NCI-H460 (cell line): ENCODE results near the gene S1PR5. TPM values are rescaled to one million over a fixed set of nuclear protein-coding genes. Genes with fewer than 3 reads are reported as not detected.
"Not testable (repeated sequence)": the region's sequence is repeated elsewhere in the genome, so short reads cannot be mapped to it uniquely, and the experiment has no call there.

ENCODE experiments used
- DNase-seq: peaks from one replicate; pipeline ENCODE4 v3.0.0-alpha.2; 2016; ENCODE audit warnings: low read depth; ENCODE audit errors: extremely low read depth
- polyA plus RNA-seq: library from polyadenylated mRNA; depleted of rRNA; stranded (reverse); fragments of >200 nt; gene quantifications from 2 replicates; pipeline ENCODE4 v1.2.3, GENCODE V29; 2014; cell fraction: nucleus; rRNA removed
- total RNA-seq: library from RNA; depleted of rRNA; stranded (reverse); fragments of >200 nt; shearing (Covaris generic); gene quantifications from 2 replicates; pipeline ENCODE4 v1.2.3, GENCODE V29; 2014; rRNA removed

S1PR5 gene, protein sequence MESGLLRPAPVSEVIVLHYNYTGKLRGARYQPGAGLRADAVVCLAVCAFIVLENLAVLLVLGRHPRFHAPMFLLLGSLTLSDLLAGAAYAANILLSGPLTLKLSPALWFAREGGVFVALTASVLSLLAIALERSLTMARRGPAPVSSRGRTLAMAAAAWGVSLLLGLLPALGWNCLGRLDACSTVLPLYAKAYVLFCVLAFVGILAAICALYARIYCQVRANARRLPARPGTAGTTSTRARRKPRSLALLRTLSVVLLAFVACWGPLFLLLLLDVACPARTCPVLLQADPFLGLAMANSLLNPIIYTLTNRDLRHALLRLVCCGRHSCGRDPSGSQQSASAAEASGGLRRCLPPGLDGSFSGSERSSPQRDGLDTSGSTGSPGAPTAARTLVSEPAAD
- total RNA-seq, result 1.0 and 1.6 TPM in 2 replicates
- polyA plus RNA-seq, result 5.0 and 7.0 TPM in 2 replicates

DNA sequence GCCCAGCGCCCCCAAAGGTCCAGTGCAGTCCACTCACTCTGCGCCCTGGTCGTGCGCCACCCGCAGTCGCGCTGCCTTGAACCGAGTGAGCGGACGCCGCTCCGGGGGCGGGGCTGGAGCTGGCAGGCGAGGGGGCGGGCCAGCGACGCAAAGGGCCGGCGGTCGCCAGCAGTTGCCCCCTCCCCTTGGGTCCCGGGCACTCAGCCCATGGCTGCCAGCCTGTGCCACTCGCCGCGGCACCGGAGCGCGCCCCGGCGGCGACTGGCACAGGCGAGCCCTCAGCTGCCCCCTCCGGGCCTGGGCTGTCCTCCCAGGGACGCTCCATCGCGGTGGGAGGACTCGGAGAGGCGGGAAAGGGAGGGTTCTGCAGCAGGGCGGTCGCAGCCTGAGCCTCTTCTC is at the start of gene S1PR5:
Gene S1PR5, minus strand, starts transcription at position 87 of the 399 bp plus-strand sequence. CDS start 2,436 bp downstream, outside the sequence.
- DNase-seq, result no peak

DNA sequence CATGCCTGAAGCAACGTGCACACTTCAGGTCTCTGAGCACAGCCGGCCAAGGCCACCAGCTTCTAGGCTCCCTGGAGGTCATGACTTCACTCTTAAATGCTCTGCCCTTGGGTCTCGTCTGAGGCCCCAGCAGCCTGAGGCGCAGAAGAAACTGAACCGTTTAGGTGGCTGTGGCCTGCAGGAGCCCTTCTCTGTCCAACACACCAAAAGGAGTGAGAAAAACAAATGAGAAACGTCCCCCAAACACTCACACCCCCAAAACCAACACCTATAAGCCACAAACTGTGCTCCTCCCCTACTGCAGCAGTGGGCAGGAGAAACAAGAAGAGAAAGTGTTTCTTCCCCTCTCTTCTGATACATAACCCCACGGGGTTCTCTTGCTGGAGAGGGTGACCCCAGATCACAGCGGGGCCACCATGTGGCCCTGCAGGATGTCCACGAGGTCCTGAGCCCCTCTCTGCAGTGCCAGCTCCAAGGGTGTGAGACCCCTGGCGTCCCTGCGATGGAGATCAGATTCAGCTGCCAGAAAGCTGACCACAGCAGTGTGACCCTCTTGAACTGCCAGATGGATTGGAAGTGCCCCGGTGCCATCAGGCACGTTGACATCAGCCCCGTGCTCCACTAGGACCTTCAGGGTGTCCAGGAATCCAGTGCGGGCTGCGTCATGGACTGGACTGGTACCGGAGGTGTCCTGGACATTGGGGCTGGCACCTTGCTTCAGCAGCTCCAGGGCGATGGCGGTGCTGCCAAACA is 49.6 kb upstream of the S1PR5 start:
- no peak for DNase-seq

DNA sequence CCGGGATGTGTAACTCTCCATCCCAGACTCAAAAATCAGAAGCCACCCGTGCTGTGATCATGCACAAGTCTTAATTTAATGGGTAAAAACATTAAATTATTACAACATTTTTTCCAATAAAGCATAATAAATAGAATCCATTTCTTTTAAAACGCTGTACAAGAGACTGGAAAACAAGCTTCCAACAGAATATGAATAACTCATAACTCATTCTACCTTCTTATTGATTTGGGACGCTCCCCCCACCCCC is 49.1 kb upstream of the S1PR5 start:
- no peak for DNase-seq

DNA sequence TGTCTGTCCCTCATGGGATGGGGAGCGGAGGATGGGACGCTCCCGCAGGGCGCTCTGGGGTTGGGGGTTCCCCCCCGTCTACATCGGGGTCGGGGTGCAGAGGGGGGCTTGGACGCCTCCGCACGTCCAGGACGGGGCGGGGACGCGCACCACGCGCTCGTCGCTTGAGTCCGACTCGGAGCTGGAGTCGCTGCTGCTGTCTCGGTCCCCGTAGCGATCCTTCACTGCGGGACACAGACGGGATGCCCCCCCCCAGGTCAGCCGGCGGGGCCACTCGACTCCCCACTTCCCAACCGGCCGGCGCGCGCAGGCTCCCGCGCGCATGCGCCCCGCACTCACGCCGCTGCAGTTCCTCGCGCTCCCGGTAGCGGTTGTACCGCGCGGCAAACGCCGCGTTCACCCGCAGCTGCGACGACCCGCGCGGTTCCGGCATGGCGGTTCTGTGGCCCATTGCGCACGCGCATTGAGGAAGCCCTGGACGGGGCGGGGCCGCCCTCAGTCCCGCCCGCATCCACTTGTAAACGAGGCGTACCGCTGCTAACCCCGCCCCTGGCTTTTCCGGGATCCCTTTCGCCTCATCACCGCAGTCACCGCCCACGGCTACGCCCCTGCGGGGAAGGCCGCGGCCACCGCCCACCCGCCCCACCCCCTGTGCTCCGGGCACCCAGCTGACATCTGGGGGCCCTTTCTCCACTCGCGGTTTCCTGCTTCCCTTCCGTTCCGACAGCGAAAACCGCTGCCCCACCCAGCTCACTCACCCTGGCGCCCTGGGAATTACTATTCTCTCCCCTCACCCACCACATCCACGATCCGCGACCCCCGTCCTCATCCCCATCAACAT is 48.5 kb upstream of the S1PR5 start, which contains the start of gene KRI1:
Gene KRI1, minus strand, starts transcription at position 444 of the 841 bp plus-strand sequence. Its CDS starts 11 bp downstream, at position 433.
- peak; percentile 94 for DNase-seq

DNA sequence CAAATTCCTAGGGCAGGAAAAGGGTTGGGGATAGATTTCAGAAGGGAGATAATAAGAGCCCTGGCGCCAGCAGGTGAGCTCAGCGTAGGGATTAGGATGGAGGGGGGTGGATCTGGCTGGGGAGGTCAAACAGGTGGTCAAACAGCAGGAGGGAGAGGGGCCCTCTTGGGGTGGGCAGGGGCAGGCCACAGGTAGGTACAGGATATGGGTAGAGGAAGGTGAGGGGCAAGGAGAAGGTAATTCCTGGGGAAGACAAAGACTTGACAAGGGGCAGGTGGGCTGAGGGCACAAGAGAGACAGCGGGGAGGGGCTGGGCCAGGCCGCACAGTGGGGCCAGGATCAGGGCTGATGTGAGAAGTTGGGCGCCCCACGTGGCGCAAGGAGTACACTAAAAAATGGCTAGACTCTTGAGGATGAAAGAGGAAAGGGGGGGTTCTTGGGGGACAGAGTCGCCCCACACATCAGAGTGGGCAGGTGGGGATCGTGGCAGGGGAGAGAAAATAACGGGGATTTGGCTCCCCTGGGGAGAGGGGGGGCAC is 47.9 kb upstream of the S1PR5 start:
- DNase-seq, result no peak

DNA sequence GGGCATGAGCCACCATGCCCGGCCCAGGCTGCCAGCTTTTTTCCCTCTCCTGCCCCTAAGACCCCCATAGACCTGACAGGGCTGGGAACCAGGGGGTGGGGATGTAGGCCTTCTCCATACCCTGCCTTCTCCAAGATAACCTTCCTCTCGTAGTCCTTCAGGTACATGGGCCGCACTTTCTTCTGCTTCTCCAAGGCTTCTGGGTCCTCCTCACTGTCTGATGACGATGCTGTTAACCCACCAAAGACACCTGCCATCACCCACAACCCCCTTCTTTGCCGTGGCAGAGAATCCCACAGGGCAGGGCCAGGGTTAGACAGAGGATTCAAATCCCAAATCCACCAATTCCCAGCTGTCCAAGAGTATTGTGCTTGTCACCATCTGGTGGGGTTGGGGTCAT is 45.4 kb upstream of the S1PR5 start:
- DNase-seq, result no peak

DNA sequence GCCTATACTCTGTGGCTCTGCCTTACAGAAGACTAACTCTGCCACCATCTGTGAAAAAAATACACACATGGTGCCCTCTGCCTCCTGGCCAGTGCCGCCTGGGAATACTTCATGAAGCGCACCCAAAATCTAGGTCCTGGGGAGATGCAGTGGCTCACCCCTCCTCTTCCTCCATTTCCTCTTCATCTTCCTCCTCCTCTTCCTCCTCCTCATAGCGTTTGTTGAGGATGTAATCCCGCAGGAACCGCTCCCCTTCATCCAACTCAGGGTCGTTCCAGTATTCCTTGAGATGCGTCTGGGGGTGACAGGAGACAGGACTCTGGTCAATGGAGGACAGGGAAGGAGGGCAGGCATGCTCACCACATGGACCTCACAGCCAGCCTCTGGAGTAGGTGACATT is 42.9 kb upstream of the S1PR5 start:
- DNase-seq, result no peak

DNA sequence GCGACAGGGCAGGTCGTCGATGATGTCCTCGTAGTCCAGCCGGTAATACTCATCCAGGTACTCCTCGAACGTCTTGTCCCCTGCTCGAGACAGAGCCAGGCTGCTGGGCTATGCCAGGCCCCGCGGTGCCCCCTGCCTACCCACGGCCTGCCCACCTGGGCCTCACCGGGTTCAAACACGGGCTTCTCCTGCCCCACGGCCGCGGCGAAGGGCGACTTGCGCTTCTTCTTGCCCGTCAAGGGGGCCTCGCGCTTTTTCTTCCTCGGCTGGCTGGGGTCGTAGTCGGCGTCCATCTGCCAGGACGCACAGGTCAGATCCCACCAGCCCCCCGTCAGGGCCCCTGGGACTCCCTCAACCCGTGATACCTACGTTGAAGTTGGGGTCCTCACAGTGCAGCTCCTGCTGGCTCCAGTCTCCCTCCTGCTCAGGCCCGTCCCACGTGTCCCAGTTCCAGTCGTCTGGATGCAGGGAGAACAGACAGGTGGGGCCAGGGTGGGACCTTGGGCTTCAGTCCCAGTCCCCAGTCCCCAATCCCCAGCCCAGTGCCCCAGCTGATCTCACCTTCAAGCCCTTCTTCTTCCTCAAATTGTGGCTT is 40.5 kb upstream of the S1PR5 start:
- no peak for DNase-seq

DNA sequence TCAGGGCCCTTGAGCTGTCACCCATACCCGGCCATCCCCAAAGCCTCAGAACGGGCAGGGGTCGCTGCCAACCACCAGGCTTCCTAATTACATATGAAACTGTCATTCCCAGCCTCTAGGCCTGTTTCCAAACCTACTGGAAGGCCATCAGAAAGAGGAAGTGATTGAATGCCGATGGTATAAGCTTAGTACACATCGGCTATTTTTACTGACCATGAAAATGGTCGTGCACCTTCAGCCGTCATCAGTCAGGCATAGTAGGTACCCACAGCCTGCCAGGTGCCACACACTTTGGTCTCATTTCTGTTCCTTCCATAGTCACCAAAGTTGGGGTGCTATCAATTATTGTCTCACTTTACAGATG is 38.3 kb upstream of the S1PR5 start:
- DNase-seq, result no peak

DNA sequence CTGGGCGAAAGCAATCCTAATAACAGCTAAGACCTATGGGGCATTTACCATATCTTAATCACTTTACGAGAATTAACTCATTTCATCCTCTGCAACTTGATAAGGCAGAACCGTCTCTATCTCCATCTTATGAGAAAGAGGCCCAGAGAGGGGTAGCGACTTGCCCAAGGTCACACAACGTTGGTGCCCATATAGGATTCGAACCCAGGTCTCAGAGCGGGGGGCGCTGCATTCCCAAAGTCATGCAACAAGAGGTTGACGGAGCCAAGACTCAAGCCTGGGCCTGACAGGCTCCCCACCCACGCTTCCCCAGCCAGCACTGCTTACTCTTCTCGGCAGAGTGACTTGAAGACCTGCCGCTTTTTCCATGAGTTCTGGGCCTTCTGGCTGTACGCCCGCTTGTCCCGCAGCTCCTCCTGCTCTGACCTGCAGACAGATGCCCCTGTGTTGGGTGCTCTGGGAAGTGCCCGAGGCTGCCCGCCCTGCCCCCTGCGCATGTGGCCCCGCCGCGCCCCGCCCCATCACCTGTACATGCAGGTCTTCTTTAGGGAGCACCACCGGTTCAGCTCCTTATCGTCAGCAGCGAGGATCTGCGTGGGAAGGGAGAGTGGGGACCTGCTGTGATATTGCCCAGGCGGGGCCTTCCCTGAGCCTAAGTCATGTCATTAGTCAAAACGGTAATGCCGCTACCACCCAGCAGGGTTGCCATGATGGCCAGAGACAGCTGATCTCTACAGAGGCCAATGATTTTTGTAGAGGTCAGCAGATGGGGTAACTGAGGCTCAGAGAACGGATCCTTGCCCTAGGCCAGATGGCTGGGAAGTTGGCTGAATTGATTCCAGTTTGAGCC is 37.7 kb upstream of the S1PR5 start:
- DNase-seq, result no peak

DNA sequence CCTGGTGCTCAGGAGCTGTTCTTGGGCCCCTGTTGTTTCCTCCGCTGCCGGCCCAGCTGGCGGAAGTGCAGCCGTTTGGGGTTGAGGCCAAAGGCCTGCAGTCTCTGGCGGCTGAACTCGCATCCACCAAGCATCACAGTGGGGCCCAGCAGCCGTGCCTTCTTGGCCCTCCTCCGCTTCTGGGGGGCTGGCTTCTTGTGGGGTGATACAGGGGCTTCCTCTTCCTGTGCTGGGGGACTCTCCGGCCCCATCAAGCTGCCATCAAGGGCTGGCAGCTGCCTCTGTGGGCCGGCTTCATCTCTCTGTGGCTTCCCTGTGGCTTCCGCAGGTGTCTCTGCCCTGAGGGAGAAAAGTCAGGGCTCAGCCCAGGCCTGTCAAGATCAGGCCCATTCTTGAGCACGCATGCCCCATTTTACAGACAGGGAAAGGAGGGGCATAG is 36.7 kb upstream of the S1PR5 start:
- no peak for DNase-seq

DNA sequence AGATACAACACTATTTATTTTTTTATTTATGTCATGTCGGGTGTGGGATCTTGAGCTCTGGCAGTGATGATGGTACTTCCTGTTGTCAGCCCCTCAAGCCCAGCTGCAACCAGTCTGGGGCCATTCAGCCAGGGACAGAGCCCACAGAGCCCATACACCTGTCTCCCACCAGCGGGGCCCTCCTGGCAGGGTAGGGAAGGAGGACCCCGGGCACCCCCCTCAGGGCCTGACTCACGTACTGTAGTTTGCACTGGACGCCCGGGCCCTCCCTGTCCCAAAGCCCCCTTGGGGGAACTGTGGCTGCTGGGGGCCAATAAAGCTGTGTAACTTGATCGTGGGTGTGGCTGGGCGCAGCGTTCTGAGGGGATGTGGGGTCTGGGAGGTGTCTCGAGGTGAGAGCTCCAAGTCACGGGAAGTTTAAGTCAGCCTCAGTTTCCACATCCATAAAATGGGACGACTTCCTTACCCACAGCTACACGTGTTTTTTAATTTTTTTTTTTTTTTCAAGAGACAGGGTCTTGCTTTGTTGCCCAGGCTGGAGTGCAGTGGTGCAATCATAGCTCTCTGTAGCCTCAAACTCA is 35.9 kb upstream of the S1PR5 start:
- DNase-seq, result no peak

DNA sequence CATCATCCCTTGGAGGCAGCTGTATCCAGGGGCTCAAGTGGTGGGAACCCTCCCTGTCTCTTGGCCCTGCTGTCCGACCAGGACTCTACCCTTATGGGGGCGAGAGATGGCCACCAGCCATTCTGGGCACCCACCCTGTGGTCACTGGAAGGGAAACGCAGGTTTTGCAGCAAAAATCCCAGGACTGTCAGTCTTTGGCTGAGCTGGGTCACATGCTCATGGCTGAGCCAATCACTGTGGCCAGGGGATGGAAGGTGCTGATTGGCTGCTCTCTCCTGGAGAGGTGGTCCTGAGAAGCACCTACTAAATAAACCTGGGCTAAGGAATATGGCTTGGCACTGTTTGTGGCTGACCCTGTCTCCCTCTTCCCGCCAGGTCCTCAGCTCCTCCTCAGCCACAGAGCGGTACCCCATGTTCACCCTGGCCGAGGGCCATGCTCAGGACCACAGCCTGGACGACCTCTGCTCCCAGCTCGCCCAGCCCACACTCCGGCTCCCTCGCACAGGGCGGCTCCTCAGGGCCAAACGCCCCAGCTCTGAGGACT is 35.3 kb upstream of the S1PR5 start:
- no peak for DNase-seq

DNA sequence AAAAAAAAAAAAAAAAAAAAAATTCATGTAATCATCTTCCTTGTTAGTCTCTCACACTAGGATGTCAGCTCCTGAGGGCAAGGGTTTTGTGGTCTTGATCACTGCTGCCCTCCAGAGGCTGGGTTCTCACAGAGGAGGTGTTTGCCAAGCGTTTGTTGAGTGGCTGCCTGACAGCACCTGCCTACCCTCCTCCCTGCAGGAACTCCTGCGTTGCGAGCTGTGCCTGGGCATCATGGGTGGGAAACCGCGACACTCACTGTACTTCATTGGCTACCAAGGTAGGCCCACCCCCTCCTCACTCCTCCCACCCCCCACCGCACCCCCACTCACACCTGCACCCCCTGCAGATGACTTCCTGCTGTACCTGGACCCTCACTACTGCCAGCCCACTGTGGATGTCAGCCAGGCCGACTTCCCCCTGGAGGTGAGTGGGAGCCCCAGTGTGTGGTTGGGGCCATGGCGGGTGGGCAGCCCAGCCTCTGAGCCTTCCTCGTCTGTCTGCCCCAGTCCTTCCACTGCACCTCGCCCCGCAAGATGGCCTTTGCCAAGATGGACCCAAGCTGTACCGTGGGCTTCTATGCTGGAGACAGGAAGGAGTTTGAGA is 34.6 kb upstream of the S1PR5 start:
- no peak for DNase-seq

DNA sequence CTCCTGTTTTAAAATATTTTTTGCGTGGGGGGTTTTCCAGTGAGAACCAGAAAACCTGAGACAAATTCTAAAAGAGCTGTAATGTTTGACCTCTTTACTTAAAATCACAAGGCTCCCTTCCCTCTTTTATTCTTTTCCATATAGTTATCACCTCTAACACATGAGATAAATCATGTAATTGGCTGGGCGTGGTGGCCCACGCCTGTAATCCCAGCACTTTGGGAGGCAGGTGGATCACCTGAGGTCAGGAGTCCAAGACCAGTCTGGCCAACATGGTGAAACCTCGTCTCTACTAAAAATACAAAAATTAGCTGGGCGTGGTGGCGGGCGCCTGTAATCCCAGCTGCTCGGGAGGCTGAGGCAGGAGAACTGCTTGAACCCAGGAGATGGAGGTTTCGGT is 33.8 kb upstream of the S1PR5 start:
- DNase-seq, result not testable (repeated sequence)

DNA sequence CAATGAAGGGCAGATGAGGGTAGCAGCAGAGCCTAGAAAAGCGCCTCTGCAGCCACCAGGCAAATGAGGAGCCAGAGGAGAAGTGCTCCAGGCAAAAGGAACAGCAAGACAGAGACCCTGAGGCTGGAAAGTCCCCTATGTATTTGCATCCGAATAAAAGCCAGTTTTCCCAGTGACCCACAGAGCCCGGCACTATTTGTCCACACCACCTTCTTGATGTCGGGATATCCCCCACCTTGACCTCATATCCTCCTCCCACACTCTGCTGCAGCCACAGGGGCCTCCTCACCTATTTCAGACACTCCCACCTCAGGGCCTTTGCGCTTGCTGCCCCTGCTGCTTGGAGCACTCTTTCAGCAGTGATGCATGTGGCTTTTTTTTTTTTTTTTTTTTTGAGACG is 33.1 kb upstream of the S1PR5 start:
- no peak for DNase-seq

DNA sequence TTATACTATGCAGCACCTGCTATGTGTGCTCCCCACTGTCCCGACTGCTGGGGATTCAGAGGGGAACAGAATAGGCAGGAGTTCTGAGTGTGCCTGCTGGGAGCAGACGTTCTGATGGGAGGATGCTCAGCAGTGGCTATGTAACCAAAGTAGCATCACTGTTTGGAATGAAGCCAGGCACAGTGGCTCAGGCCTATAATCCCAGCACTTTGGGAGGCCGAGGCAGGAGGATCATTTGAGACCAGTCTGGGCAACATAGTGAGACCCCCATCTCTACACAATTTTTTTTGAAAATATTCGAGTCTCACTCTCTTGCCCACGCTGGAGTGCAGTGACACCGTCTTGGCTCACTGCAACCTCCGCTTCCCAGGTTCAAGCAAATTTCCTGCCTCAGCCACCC is 32.5 kb upstream of the S1PR5 start:
- no peak for DNase-seq

DNA sequence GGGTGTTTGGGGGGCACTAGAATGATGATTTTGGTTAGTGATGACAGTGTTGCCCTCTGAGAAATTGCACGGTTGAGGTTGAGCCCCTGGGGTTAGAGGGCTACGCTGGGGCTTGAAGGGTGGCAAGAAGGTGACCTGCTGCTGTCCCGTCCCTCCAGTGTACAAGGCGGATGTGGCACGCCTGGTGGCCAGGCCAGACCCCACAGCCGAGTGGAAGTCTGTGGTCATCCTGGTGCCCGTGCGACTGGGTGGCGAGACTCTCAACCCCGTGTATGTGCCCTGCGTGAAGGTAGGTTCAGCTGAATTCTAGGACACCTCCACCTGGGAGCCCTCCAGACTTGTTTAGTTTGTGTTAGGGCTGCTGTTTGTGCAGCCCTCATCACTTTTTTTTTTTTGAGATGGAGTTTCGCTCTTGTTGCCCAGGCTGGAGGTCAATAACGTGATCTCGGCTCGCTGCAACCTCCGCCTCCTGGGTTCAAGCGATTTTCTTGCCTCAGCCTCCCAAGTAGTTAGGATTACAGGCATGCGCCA is 31.6 kb upstream of the S1PR5 start:
- no peak for DNase-seq
